CD4-positive, CD25-positive, alpha-beta regulatory T cell (primary cell): ENCODE measurements around the gene AUTS2. TPM values are rescaled to one million over a fixed set of nuclear protein-coding genes. Genes with fewer than 3 reads are reported as not detected.

Experiments used
- ATAC-seq, 2 donors: fragments of 150-1000 bp; cut with Tn5 transposase; one replicate each; pipeline ENCODE4 v1.10.0; 2021; ENCODE audit warnings: low read depth in 2 of 2, moderate number of reproducible peaks in 2 of 2, moderate library complexity in 1 of 2
- DNase-seq, 3 donors: peaks; one replicate each; pipeline versions ENCODE4 v3.0.0 to v3.0.0-alpha.2; 2012 to 2022; ENCODE audit warnings: mixed read lengths in 1 of 3
- H3K27ac ChIP-seq: one replicate; pipeline ENCODE4 v1.7.0; 2013; ENCODE audit warnings: mild to moderate bottlenecking, low read length; ENCODE audit not compliant: insufficient read depth, poor library complexity, severe bottlenecking
- H3K27me3 ChIP-seq: one replicate; pipeline ENCODE4 v1.7.0; 2013; ENCODE audit warnings: low read length; ENCODE audit not compliant: control insufficient read depth, insufficient read depth
- H3K36me3 ChIP-seq: one replicate; pipeline ENCODE4 v1.7.0; 2013; ENCODE audit warnings: mild to moderate bottlenecking, low read length, moderate library complexity; ENCODE audit not compliant: control insufficient read depth, insufficient read depth
- H3K4me1 ChIP-seq: 2 replicates; pipeline ENCODE4 v1.7.0; 2013; ENCODE audit warnings: mild to moderate bottlenecking, low read length; ENCODE audit not compliant: insufficient read depth, control insufficient read depth, poor library complexity, severe bottlenecking
- H3K4me3 ChIP-seq: one replicate; pipeline ENCODE4 v1.7.0; 2013; ENCODE audit warnings: low read depth, mild to moderate bottlenecking, low read length, moderate library complexity
- H3K9me3 ChIP-seq, 2 experiments: 1 replicate in 1 of 2; 2 replicates in 1 of 2; pipeline ENCODE4 v1.7.0; 2013; ENCODE audit warnings: low read length in 2 of 2, mild to moderate bottlenecking in 1 of 2, moderate library complexity in 1 of 2; ENCODE audit not compliant: control insufficient read depth in 2 of 2
- H3K27ac Mint-ChIP-seq, 3 donors: one replicate each; pipeline ENCODE4 v1.8.0; 2020 to 2022; ENCODE audit warnings: mild to moderate bottlenecking in 3 of 3, mixed read lengths in 3 of 3, moderate library complexity in 2 of 3
- H3K27me3 Mint-ChIP-seq: one replicate; pipeline ENCODE4 v1.8.0; 2022; ENCODE audit warnings: mild to moderate bottlenecking, mixed read lengths
- H3K36me3 Mint-ChIP-seq: one replicate; pipeline ENCODE4 v1.8.0; 2020; ENCODE audit warnings: mixed read lengths
- H3K4me1 Mint-ChIP-seq, 4 donors: one replicate each; pipeline ENCODE4 v1.8.0; 2020 to 2022; ENCODE audit warnings: mixed read lengths in 4 of 4, mild to moderate bottlenecking in 1 of 4
- H3K4me3 Mint-ChIP-seq, 4 donors: one replicate each; pipeline ENCODE4 v1.8.0; 2020 to 2022; ENCODE audit warnings: mild to moderate bottlenecking in 4 of 4, mixed read lengths in 4 of 4, moderate library complexity in 3 of 4
- H3K9me3 Mint-ChIP-seq, 7 donors: one replicate each; pipeline ENCODE4 v1.8.0; 2020 to 2022; ENCODE audit warnings: mixed read lengths in 7 of 7, mild to moderate bottlenecking in 3 of 7, moderate library complexity in 2 of 7
- polyA plus RNA-seq, 4 donors: library from polyadenylated mRNA; unstranded; fragments of 300-500 nt; fragmentation: Illumina TruSeq; gene quantifications; one replicate each; pipeline ENCODE4 v1.2.3, GENCODE V29; 2021
- total RNA-seq: library from RNA; stranded (reverse); gene quantifications from one replicate; pipeline ENCODE4 v1.2.3, GENCODE V29; 2022

The AUTS2 gene
- total and polyA plus RNA-seq, 5 donors from 2014 or later: 0.47 to 32.4 (median 0.74) TPM

DNA sequence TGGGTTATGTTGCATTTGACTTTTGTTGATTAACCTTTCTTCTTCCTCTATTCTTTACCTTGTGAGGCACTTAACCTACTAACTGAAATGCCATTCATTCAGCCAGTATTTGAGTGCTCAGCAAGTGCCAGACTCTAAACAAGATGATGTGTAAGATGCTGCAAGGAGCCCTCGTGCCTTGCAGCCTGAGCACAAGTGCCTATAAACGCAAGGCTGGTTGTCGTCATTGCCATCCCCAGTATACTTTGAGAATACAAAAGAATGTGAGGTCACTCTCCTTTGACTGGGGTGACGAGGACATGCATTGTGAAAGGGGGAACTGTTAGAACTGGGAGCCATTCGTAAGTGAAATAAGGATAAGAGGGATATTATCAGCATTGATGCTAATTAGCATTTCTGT is 103.0 kb downstream of the AUTS2 start:
- Mint-ChIP-seq H3K27ac (no peak overlapping the region), H3K4me3 (no peak overlapping the region), H3K36me3 (no peaks in the 10 kb centered on the region), H3K27me3 (peaks cover 8% of the 10 kb centered on the region), H3K4me1 (peaks cover 0 to 2% (median 0%) of the 10 kb centered on the region in 4 donors), H3K9me3 (peaks cover 0 to 4% (median 0%) of the 10 kb centered on the region in 7 donors)
- H3K4me1 ChIP-seq: no peaks in the 10 kb centered on the region
- H3K4me3 ChIP-seq: no peak overlapping the region
- DNase-seq: no peak
- ATAC-seq: no peak
- no peaks in the 10 kb centered on the region for H3K27me3 ChIP-seq
- H3K9me3 ChIP-seq: no peaks in the 10 kb centered on the region
- H3K36me3 ChIP-seq: no peaks in the 10 kb centered on the region
- no peak overlapping the region for H3K27ac ChIP-seq

DNA sequence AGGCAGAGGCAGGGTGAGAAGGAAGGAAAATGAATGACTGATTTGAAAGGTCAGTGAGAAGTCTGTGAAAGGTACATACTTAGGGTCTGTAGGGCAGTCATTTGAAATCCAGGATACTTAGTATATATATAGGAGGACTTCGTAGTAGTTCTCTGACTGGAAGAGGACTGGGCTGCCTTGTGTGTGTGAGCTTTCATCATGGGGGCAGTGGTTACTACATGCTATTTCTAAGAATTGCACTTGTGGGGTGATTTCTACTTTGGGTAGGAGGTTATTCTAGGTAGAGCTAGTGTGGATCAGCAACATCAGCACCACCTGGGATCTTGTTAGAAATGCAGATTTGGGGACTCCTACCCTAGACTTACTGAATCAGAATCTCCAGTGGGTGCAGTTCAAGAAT is 104.1 kb downstream of the AUTS2 start:
- Mint-ChIP-seq H3K9me3 (peaks cover 0 to 4% (median 0%) of the 10 kb centered on the region in 7 donors), H3K27ac (no peak overlapping the region), H3K4me1 (peaks cover 0 to 2% (median 0%) of the 10 kb centered on the region in 4 donors), H3K4me3 (no peak overlapping the region), H3K27me3 (peaks cover 9% of the 10 kb centered on the region), H3K36me3 (no peaks in the 10 kb centered on the region)
- Histone ChIP-seq H3K27ac (no peak overlapping the region), H3K27me3 (no peaks in the 10 kb centered on the region), H3K4me1 (no peaks in the 10 kb centered on the region), H3K9me3 (no peaks in the 10 kb centered on the region), H3K4me3 (no peak overlapping the region), H3K36me3 (no peaks in the 10 kb centered on the region)
- no peak for DNase-seq
- no peak for ATAC-seq

DNA sequence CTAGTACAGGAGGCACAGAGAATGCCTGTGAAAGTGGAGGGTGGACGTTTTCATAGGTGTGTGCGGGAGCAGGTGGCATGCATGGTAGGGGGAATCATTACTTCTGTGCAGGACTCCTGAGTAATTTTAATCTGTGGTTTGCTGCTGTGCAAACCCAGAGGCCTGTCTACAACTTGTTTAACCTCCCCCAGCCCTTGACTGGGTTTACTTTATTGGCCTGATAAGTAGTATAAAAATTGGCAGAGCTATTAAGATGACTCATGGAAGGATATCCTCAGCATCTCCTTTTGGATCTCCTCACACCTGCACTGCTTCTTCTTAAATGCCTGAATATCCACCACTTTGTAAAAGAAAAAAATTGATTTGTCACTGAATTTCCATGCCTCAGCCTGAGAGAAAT is 104.8 kb downstream of the AUTS2 start:
- Mint-ChIP-seq H3K9me3 (peaks cover 0 to 4% (median 0%) of the 10 kb centered on the region in 7 donors), H3K36me3 (no peaks in the 10 kb centered on the region), H3K27me3 (peaks cover 9% of the 10 kb centered on the region), H3K4me1 (peaks cover 0 to 2% (median 0%) of the 10 kb centered on the region in 4 donors), H3K4me3 (no peak overlapping the region), H3K27ac (no peak overlapping the region)
- H3K9me3 ChIP-seq: no peaks in the 10 kb centered on the region
- ATAC-seq (no peak), DNase-seq (no peak)
- no peak overlapping the region for H3K27ac ChIP-seq
- H3K36me3 ChIP-seq: no peaks in the 10 kb centered on the region
- no peaks in the 10 kb centered on the region for H3K27me3 ChIP-seq
- no peak overlapping the region for H3K4me3 ChIP-seq
- no peaks in the 10 kb centered on the region for H3K4me1 ChIP-seq

DNA sequence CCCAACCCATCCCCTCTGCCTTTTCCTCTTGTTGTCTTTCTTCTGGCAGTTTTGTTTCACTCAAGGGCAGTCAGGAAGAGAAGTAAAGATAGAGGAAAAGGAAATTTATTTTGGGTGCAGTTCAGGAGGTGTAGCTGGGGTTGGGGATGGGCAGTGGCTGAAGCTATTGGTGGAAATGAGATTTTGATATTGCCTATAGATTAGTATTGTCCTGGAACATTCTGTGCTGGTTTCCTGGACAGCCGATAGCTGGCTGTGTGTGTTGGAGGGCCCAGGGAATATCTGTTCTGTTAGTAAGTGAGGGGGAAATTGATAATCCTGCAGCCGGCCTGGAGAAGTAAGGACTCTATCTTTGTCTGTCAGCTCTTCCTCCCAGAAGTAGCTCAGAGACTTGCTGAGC is 107.8 kb downstream of the AUTS2 start:
- Histone ChIP-seq H3K9me3 (no peaks in the 10 kb centered on the region), H3K27ac (no peak overlapping the region), H3K36me3 (no peaks in the 10 kb centered on the region), H3K27me3 (no peaks in the 10 kb centered on the region), H3K4me1 (no peaks in the 10 kb centered on the region), H3K4me3 (no peak overlapping the region)
- H3K27ac Mint-ChIP-seq: no peak overlapping the region
- H3K27me3 Mint-ChIP-seq: peaks cover 9% of the 10 kb centered on the region
- no peak for DNase-seq
- no peak overlapping the region for H3K4me3 Mint-ChIP-seq
- peaks cover 0 to 2% (median 0%) of the 10 kb centered on the region in 4 donors for H3K4me1 Mint-ChIP-seq
- peaks cover 0 to 2% (median 0%) of the 10 kb centered on the region in 7 donors for H3K9me3 Mint-ChIP-seq
- H3K36me3 Mint-ChIP-seq: no peaks in the 10 kb centered on the region
- no peak for ATAC-seq

DNA sequence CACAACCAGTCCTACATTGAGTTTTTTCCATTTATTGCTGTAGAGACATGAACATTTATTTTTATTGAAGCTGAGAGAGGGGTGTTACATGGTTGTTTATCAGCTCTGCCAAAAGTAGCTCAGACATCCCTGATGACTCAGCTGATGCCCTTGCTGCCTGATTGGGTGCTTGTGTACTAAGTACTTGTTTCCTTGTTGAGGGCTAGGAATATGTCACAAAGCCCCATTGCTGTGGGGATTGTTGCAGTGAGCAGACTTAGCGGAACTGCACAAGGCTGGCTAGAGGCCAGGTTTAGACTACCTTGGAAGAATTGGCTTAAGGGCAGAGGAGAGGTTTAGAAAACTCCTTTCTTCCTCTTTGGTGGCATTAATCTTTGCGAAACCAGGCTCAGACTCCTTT is 110.6 kb downstream of the AUTS2 start:
- H3K27me3 ChIP-seq: no peaks in the 10 kb centered on the region
- no peaks in the 10 kb centered on the region for H3K36me3 Mint-ChIP-seq
- no peaks in the 10 kb centered on the region for H3K9me3 ChIP-seq
- H3K4me3 ChIP-seq: no peak overlapping the region
- DNase-seq: no peak
- H3K9me3 Mint-ChIP-seq: peaks cover 0 to 3% (median 0%) of the 10 kb centered on the region in 7 donors
- H3K27ac Mint-ChIP-seq: no peak overlapping the region
- H3K27me3 Mint-ChIP-seq: peaks cover 15% of the 10 kb centered on the region
- ATAC-seq: no peak
- H3K4me1 Mint-ChIP-seq: peaks cover 0 to 1% (median 0%) of the 10 kb centered on the region in 4 donors
- no peaks in the 10 kb centered on the region for H3K4me1 ChIP-seq
- H3K27ac ChIP-seq: no peak overlapping the region
- H3K4me3 Mint-ChIP-seq: no peak overlapping the region
- H3K36me3 ChIP-seq: no peaks in the 10 kb centered on the region

DNA sequence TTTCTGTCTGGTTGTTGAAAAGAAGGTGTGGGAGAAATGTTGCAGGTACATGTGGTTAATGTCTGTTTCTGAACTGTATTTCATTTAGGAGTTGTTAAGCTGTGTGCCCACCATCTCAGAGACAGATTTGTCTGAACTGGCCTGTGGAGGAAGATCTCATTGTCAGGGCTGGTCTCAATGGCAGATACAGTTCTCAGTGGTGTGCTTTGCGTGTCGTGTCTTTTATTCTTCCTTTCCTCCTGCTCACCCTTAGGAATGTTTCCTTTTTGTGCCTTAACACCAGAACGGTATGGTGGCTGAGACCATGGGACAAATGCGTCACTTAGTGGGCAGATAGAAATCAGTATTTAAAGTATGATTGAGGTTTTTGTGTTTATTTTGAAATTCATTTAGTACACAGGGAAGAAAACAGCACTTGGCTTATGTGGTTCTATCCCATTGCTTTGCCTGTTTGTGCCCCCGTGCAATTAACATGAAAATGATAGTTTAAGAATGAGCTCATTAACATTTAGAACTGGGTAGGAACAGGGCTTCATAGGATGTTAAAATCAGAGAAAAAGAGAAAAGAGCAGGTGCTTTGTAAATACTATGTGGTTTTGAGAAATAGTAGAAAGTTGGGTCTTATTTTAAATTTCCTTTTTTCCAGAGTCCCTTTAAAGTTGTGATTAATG is 112.6 kb downstream of the AUTS2 start:
- no peak for ATAC-seq

DNA sequence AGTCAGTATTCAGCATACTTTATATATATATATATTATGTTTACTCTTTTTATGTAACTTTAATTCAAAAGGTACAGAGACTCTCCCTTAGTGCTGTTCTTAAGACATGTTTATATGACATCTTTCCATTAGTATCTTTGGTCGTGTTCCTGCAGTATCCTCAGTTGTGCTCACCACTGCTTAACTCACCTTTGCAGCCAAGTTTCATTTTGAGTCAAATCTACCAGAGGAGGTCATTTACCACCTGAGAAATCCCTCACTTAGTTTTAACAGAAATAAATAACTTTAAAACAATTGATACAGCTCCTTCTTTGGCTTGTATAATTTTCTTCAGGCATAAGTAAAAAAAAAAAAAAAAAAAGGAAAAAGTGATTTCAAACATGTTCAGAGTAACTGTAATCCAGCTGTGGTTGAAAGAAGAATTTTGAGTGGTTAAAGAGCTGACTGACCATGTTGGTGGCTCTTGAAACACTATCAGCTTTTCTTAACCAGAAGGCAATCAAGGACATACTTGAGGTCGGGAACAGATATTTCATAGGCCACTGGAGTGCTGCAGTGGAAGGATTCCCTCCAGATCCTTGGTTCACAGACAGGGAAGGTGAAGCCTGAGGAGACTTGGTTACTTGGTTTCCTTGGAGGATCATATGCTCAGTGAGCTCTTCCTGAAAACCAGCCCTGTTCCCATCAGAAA is 116.8 kb downstream of the AUTS2 start:
- H3K27ac Mint-ChIP-seq: no peak overlapping the region
- no peaks in the 10 kb centered on the region for H3K27me3 ChIP-seq
- H3K4me1 ChIP-seq: no peaks in the 10 kb centered on the region
- H3K36me3 ChIP-seq: no peaks in the 10 kb centered on the region
- H3K9me3 ChIP-seq: no peaks in the 10 kb centered on the region
- H3K27me3 Mint-ChIP-seq: peaks cover 6% of the 10 kb centered on the region
- DNase-seq (no peak), ATAC-seq (no peak)
- peaks cover 0 to 6% (median 0%) of the 10 kb centered on the region in 7 donors for H3K9me3 Mint-ChIP-seq
- no peak overlapping the region for H3K4me3 Mint-ChIP-seq
- no peak overlapping the region for H3K4me3 ChIP-seq
- H3K27ac ChIP-seq: no peak overlapping the region
- no peaks in the 10 kb centered on the region for H3K4me1 Mint-ChIP-seq
- no peaks in the 10 kb centered on the region for H3K36me3 Mint-ChIP-seq

More for the DNA sequence above, 112.6 kb downstream of the AUTS2 start:
- H3K4me1 ChIP-seq: no peaks in the 10 kb centered on the region
- Mint-ChIP-seq H3K36me3 (no peaks in the 10 kb centered on the region), H3K4me1 (no peaks in the 10 kb centered on the region), H3K27me3 (peaks cover 11% of the 10 kb centered on the region), H3K9me3 (peaks cover 0 to 3% (median 0%) of the 10 kb centered on the region in 7 donors), H3K27ac (no peak overlapping the region), H3K4me3 (no peak overlapping the region)
- H3K27me3 ChIP-seq: no peaks in the 10 kb centered on the region
- no peak overlapping the region for H3K27ac ChIP-seq
- DNase-seq: no peak
- no peak overlapping the region for H3K4me3 ChIP-seq
- H3K36me3 ChIP-seq: no peaks in the 10 kb centered on the region
- H3K9me3 ChIP-seq: no peaks in the 10 kb centered on the region

DNA sequence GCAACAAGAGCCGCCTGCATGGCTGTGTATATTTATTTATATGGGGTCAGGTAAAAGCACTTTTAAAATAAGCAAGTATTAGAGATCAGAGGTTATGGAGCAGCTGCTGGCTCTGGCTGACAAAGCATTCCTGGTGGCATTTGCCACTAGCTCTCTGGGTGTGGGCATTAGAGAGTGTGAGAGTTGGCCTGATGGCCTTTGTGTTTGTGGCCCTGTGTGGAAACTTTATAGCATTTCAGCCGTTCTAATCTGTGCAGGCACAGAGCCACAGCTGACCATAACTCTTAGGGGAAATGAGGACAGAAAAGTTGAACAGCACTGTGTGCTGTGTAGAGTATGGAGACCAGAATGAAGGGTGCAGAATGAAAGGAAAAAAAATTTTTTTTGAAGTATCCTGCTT is 118.9 kb downstream of the AUTS2 start:
- Histone ChIP-seq H3K9me3 (no peaks in the 10 kb centered on the region), H3K27me3 (no peaks in the 10 kb centered on the region), H3K4me1 (no peaks in the 10 kb centered on the region), H3K36me3 (no peaks in the 10 kb centered on the region), H3K27ac (no peak overlapping the region), H3K4me3 (no peak overlapping the region)
- H3K9me3 Mint-ChIP-seq: peaks cover 0 to 5% (median 0%) of the 10 kb centered on the region in 7 donors
- no peaks in the 10 kb centered on the region for H3K36me3 Mint-ChIP-seq
- DNase-seq: no peak
- H3K27ac Mint-ChIP-seq: no peak overlapping the region
- no peak for ATAC-seq
- H3K4me3 Mint-ChIP-seq: no peak overlapping the region
- no peaks in the 10 kb centered on the region for H3K4me1 Mint-ChIP-seq
- H3K27me3 Mint-ChIP-seq: peaks cover 6% of the 10 kb centered on the region
